DMS 273 treated with DMSO at 0.1 percent for 48 hours (cell line): ENCODE data around the gene LARP4.
"Not testable (repeated sequence)": the region's sequence is repeated elsewhere in the genome, so short reads cannot be mapped to it uniquely, and the experiment has no call there.

Experiments used
- DNase-seq: peaks from one replicate; lab custom pipeline; 2025; lab: John Stamatoyannopoulos, UW

The LARP4 gene

DNA sequence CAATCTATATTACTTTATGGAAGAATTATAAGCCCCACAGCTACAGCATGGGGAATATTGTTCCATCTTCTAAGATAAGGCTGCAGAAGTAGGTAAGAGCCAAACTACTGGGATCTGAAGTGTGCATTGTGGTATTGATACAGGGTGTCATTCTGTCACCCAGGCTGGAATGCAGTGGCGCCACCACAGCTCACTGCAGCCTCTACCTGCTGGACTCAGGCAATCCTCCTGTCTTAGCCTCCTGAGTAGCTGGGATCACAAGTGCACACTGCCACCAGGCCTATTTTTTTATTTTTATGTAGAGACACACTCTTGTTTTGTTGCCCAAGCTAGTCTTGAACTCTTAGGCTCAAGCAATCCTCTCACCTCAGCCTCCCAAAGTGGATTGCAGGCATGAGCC, 82.8 kb downstream of the LARP4 start:
- DNase-seq = no peak

- no peak for DNase-seq
Measured at GRCh38 chr12:50488801-50489200, 88.1 kb downstream of the LARP4 start.

DNA sequence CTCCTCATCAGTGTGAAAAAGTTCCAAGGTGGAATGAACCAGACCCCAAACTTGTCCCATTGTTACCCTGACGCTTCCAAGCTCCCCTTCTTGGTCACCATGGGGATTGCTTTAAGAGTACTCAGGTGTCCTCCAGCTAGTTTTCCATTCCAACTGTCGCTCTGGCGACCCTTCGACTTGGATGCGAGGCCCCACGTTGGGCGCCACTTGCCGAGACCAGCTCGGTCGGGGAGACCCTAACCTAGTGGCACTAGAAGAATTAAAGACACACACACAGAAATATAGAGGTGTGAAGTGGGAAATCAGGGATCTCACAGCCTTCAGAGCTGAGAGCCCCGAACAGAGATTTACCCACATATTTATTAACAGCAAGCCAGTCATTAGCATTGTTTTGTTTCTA, 97.4 kb downstream of the LARP4 start:
- not testable (repeated sequence) for DNase-seq

DNA sequence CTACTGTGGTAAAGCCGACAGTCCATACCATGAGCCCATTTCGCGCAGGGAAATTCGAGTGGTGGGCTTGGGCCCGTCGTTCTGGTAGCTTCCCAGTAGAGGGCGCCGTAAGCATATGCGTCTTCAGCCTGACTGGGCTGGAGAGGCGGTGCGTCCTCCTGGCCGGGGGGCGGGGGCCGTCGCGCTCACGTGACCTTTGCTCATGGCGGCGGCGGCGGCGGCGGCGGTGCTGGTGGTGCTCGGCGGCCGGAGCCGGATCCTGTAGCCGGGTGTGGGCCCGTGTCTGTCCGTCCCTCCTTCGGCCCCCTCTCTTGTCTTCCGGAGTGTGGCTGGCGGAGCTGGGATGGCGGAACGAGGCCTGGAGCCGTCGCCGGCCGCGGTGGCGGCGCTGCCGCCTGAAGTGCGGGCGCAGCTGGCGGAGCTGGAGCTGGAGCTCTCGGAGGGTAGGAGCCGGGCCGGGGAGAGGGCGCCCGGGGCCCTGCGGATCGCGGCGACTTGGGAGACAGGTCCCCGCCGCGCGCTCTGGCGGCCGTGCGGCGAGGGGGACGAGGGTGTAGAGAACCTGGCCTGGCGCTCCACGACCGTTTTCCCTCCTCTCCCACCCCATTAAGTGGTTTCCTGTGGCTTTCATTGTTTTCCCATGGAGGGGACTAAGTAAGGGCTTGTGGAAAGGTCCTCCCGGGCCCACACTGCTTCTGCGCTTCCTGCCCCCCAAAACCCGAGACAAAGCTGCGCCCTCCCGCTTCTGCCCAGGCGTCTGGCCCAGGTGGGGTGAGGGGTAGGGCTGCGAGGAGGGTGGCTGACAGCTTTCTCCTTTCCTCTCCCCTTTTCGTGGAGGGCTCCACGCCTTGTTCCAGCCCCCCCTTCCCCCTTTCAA, 104.4 kb downstream of the LARP4 start, which contains the start of gene DIP2B:
Gene DIP2B, plus strand, starts transcription at position 188 of the 877 bp plus-strand sequence. Its CDS starts 156 bp downstream, at position 344.
- DNase-seq = peak; percentile 48

GRCh38 chr12:50505675-50506530, 105.2 kb downstream of the LARP4 start:
- no peak for DNase-seq

DNA sequence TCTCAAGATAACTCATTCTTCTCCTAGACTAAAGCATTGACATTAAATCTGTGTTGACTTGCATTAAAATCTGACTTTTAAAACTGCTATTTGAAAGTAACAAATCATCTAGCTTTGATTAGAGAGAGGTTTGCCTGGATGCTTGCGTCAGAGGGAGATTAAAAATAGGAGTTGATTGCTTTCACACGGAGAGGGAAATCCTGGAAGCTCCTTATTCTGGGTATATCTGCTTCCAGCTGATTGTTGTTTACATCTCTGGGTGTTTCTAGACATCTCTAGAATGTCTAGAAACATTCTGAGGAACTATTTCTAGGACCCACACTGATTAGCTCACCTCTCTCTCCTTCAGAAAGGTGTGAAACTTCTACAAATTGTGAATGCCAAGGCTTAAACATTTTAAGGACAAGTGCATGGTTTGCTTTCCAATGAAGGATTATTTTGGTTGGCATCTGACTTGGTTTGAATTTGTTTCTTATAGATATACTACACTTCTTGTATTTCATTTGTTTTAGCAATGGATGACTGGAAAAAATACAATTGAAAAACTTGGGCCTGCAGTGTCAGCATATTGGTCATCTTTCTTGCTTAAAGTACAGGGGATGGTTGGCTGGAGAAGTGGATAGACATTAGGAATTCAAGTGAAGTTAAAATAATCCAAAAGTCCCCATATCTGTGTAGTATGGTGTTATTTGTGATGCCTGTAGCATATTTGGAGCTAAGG, 106.2 kb downstream of the LARP4 start:
- no peak for DNase-seq

- no peak for DNase-seq
Measured at GRCh38 chr12:50507474-50507838, 106.8 kb downstream of the LARP4 start.

DNA sequence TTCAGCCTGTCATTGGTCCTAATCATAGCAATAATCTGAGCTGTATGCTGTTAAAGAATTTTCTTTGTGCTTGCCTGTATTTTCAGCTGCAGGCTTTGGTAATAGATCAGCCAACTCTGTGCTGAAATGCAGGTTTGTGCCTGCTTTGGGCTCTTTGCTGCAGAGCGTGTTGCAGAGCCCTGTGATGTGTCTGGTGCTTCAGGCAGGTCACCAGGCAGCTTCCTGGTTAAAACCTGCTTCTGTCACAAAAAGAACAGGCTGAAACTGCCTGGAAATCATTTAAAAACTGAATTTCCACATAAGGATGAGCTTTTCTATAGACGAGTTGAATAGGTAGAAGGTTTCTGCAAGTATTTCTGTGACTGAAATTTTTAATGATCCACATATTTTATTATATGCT, 107.2 kb downstream of the LARP4 start:
- no peak for DNase-seq

DNA sequence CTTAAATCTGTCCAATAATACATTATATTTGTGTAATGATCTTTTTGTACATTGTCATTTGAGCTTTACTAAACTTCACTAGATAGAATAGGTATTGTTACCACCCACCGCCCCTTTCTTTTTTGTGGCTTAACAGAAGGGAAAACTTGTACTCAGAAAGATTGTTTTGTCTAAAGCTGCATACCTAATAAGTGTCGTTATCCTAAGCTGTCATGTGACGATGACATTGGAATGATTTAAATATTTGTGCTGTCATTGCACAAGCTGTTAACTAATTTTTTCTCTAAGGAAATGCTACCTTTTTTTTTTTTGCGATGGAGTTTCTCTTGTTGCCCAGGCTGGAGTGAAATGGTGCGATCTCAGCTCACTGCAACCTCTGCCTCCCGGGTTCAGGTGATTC, 107.7 kb downstream of the LARP4 start:
- no peak for DNase-seq

GRCh38 chr12:50508970-50509663, 108.4 kb downstream of the LARP4 start:
- no peak for DNase-seq

- no peak for DNase-seq
Measured at GRCh38 chr12:50514526-50515276, 114.0 kb downstream of the LARP4 start.

- no peak for DNase-seq
Measured at GRCh38 chr12:50515587-50515986, 114.9 kb downstream of the LARP4 start.

- no peak for DNase-seq
Measured at GRCh38 chr12:50517421-50518048, 116.8 kb downstream of the LARP4 start.

DNA sequence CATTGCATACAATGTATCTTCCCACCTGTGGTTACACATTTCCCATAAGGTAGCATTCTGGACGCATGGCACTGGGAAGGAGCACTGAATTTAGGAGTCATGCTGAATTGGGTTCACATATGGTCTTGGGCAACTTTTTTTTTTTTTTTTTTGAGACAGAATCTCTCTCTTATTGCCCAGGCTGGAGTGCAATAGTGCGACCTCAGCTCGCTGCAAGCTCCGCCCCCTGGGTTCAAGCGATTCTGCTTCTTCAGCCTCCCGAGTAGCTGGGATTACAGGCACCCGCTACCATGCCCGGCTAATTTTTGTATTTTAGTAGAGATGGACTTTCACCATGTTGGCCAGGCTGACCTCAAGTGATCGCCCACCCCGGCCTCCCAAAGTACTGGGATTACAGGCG, 117.4 kb downstream of the LARP4 start:
- no peak for DNase-seq

DNA sequence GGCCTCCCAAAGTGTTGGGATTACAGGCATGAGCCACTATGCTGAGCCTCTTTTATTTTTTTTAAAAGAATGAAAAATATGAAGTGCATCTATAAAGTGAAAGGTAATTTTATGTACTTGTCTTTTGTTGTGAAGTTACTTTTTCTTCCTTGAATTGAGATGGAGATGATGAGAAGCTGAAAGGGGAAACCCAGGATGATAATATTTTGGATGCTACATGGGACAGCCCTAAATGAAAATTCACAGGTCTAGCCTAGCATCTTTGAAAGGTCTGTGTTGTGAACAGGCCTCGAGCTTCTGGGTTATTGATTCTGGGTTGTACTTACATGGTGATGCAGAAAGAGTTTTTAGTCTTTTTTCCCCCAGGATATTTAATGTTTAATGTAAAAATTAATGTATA, 118.7 kb downstream of the LARP4 start:
- no peak for DNase-seq

DNA sequence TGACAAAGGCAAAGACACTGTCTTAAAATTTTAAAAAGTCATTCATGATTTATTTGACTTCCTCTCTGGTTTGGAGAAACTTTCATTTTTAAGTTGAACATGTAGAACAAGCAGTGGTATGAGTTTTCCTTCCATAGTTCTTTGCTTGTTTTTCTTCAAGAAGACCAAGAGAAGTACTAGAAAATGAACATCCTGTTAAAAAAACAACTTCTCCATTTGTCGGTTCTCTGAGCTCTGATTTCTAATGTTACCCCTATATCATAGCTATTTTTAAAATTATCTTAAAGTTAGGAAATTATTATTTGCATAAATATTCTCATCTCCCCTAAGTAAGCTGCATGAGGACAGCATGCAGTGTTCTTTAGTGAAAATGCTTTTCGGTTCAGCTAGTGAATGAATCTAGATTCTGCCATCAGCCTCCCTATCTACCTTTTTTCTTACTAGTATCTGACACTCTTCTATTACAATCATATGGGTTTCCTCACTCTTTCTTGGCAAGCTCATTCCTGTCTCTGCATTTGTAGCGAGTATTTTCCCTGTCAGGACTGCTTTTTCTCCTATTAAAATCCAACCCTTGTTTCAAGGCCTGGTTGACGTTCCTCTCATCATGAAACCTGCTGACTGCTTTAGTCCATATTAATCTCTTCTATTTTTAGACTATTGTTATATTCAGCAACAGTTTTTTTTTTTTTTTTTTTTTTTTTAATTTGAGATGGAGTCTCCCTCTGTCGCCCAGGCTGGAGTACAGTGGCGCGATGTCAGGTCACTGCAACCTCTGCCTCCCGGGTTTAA, 119.9 kb downstream of the LARP4 start:
- no peak for DNase-seq

DNA sequence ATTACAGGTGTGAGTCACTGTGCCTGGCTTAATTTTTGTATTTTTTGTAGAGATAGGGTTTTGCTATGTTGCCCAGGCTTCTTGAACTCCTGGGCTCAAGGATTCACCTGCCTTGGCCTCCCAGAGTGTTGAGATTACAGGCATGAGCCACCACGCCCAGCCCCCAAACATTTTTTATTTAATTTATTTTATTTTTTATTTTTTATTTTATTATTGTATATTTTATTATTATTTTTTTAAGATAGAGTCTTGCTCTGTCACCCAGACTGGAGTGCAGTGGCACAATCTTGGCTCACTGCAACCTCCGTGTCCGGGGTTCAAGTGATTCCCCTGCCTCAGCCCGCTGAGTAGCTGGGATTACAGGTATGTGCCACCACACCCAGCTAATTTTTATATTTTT, 121.1 kb downstream of the LARP4 start:
- not testable (repeated sequence) for DNase-seq

GRCh38 chr12:50523772-50524171, 123.1 kb downstream of the LARP4 start:
- no peak for DNase-seq

GRCh38 chr12:50524621-50525020, 123.9 kb downstream of the LARP4 start:
- DNase-seq = no peak

- no peak for DNase-seq
Measured at GRCh38 chr12:50525422-50525821, 124.7 kb downstream of the LARP4 start.
